Measurements from ENCODE around the gene NRTN.
"Not testable (repeated sequence)": the region's sequence is repeated elsewhere in the genome, so short reads cannot be mapped to it uniquely, and the experiment has no call there.

NRTN gene

GRCh38 chr19:5867201-5868136, 62.6 kb downstream of the NRTN start:
- no peak for DNase-seq (ENCODE audit: low read depth in 2 of 2)

- DNase-seq (ENCODE audit: low read depth in 2 of 2): no peak
These were observed 66.1 kb downstream of the NRTN start for GRCh38 chr19:5870986-5871394.

- no peak for DNase-seq (ENCODE audit: low read depth in 2 of 2)
These were observed 68.8 kb downstream of the NRTN start for GRCh38 chr19:5873617-5874199.

GRCh38 chr19:5874496-5874895, 69.6 kb downstream of the NRTN start:
- not testable (repeated sequence) for DNase-seq (ENCODE audit: low read depth in 2 of 2)

- DNase-seq (ENCODE audit: low read depth in 2 of 2): no peak
These were observed 72.6 kb downstream of the NRTN start for GRCh38 chr19:5877427-5877826.

GRCh38 chr19:5877882-5878281, 73.0 kb downstream of the NRTN start:
- DNase-seq (ENCODE audit: low read depth in 2 of 2): no peak

All from stimulated activated CD8-positive, alpha-beta memory T cell treated with anti-CD3 and anti-CD28 coated beads, Interleukin-2, amount 100 ng/mL, for 48 hours (primary cell).